ENCODE results near the gene SCAANT1.

Gene SCAANT1

GRCh38 chr3:63946753-63947152 is 34.6 kb upstream of the SCAANT1 start:
- no peak for ATAC-seq (replicated peaks; ENCODE audit: extremely low read depth, poor library complexity, severe bottlenecking)
- peaks cover 18% of the 10 kb centered on the region for H3K36me3 Mint-ChIP-seq (ENCODE audit: insufficient read depth)
- no peak overlapping the region for H3K4me3 Mint-ChIP-seq
- H3K4me1 Mint-ChIP-seq = peaks cover 71% of the 10 kb centered on the region
- DNase-seq (ENCODE audit: low spot score in 2 of 2) = no peak
- no peaks in the 10 kb centered on the region for H3K9me3 Mint-ChIP-seq
- H3K27me3 Mint-ChIP-seq = no peaks in the 10 kb centered on the region
- peak overlapping the region; percentile 33 for H3K27ac Mint-ChIP-seq (ENCODE audit: low read depth)

GRCh38 chr3:63945558-63946096 is 33.4 kb upstream of the SCAANT1 start:
- peaks cover 18% of the 10 kb centered on the region for H3K36me3 Mint-ChIP-seq (ENCODE audit: insufficient read depth)
- H3K4me3 Mint-ChIP-seq = no peak overlapping the region
- H3K4me1 Mint-ChIP-seq = peaks cover 65% of the 10 kb centered on the region
- H3K27ac Mint-ChIP-seq (ENCODE audit: low read depth) = peak overlapping the region; percentile 33
- no peaks in the 10 kb centered on the region for H3K27me3 Mint-ChIP-seq
- H3K9me3 Mint-ChIP-seq = no peaks in the 10 kb centered on the region
- no peak for ATAC-seq (replicated peaks; ENCODE audit: extremely low read depth, poor library complexity, severe bottlenecking)
- no peak for DNase-seq (ENCODE audit: low spot score in 2 of 2)

DNA sequence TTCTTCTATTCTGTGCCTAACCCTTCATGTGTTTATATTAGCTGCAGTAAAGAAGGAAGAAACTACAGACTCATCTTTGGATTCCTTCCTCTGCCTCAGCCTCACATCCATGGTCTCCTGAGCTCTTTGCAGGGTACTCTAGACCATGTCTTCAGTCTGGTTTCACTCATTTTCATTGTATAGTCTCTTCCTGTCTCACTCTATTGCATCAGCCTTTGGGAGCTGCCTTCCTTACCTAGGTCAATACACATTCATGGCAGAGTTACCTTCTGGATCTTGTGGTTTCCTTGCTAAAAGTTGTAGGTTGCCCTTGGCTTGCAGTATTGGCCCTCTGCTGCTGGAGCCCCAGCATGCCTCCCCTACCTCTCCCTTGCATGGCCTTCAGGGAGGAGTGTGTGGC is 31.5 kb upstream of the SCAANT1 start:
- no peaks in the 10 kb centered on the region for H3K27me3 Mint-ChIP-seq
- ATAC-seq (replicated peaks; ENCODE audit: extremely low read depth, poor library complexity, severe bottlenecking) (no peak), DNase-seq (ENCODE audit: low spot score in 2 of 2) (no peak)
- no peak overlapping the region for H3K4me3 Mint-ChIP-seq
- peaks cover 18% of the 10 kb centered on the region for H3K36me3 Mint-ChIP-seq (ENCODE audit: insufficient read depth)
- H3K4me1 Mint-ChIP-seq = peaks cover 74% of the 10 kb centered on the region
- no peak overlapping the region for H3K27ac Mint-ChIP-seq (ENCODE audit: low read depth)
- H3K9me3 Mint-ChIP-seq = no peaks in the 10 kb centered on the region

DNA sequence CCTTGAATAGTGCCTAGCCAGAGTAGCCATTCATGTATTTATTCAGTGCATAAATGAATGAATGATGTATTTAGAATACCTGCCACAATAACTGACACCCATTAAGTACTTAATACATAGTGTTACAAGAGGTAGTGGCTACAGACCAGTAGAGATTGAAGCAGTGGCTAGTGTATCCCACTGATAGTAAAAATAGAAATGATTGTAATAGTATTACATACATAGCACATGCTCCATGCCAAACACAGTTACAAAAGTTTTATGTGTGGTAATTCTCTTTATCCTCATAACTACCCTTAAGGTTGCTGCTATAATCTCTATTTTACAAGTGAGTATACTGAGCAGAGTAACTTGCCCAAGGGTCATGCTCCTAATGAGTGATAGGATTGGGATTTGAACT is 30.3 kb upstream of the SCAANT1 start:
- no peak for DNase-seq (ENCODE audit: low spot score in 2 of 2)
- ATAC-seq (replicated peaks; ENCODE audit: extremely low read depth, poor library complexity, severe bottlenecking) = no peak
- H3K9me3 Mint-ChIP-seq = no peaks in the 10 kb centered on the region
- H3K4me3 Mint-ChIP-seq = no peak overlapping the region
- H3K27ac Mint-ChIP-seq (ENCODE audit: low read depth) = no peak overlapping the region
- H3K36me3 Mint-ChIP-seq (ENCODE audit: insufficient read depth) = peaks cover 12% of the 10 kb centered on the region
- H3K27me3 Mint-ChIP-seq = no peaks in the 10 kb centered on the region
- peaks cover 76% of the 10 kb centered on the region for H3K4me1 Mint-ChIP-seq

- no peaks in the 10 kb centered on the region for H3K27me3 Mint-ChIP-seq
- H3K4me1 Mint-ChIP-seq = peaks cover 70% of the 10 kb centered on the region
- ATAC-seq (replicated peaks; ENCODE audit: extremely low read depth, poor library complexity, severe bottlenecking) = no peak
- H3K36me3 Mint-ChIP-seq (ENCODE audit: insufficient read depth) = peaks cover 6% of the 10 kb centered on the region
- H3K4me3 Mint-ChIP-seq = no peak overlapping the region
- H3K27ac Mint-ChIP-seq (ENCODE audit: low read depth) = no peak overlapping the region
- H3K9me3 Mint-ChIP-seq = no peaks in the 10 kb centered on the region
- no peak for DNase-seq (ENCODE audit: low spot score in 2 of 2)
Observed at GRCh38 chr3:63940389-63940757, 28.2 kb upstream of the SCAANT1 start.

- Mint-ChIP-seq H3K36me3 (ENCODE audit: insufficient read depth) (peaks cover 7% of the 10 kb centered on the region), H3K4me3 (no peak overlapping the region)
Observed at GRCh38 chr3:63937661-63938651, 25.8 kb upstream of the SCAANT1 start.

DNA sequence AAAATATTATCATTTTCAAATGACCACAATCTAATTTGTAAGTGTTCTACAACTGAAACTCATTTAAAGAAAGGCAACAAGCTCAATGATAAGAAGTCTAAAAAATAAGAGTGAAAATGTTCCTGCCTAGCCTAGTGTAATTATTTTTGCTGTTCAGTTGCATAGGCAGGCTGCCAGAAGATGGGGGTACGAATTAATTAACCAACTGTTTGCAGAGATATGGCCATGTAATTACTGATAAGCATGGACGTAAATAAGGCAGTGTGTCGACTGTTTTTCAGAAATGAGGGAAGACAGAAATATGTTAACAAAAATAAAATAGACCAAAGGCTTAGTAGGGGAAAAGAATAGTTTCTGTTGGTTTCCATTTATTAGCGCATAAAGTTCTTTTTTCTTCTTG is 24.7 kb upstream of the SCAANT1 start:
- Mint-ChIP-seq H3K27ac (ENCODE audit: low read depth) (peak overlapping the region; percentile 35), H3K4me1 (peaks cover 79% of the 10 kb centered on the region)
- DNase-seq (ENCODE audit: low spot score in 2 of 2) = no peak

More at GRCh38 chr3:63937661-63938651, 25.8 kb upstream of the SCAANT1 start:
- peaks cover 76% of the 10 kb centered on the region for H3K4me1 Mint-ChIP-seq
- H3K27ac Mint-ChIP-seq (ENCODE audit: low read depth) = peak overlapping the region; percentile 35
- DNase-seq (ENCODE audit: low spot score in 2 of 2) (no peak), ATAC-seq (replicated peaks; ENCODE audit: extremely low read depth, poor library complexity, severe bottlenecking) (peak; percentile 12)
- no peaks in the 10 kb centered on the region for H3K9me3 Mint-ChIP-seq
- H3K27me3 Mint-ChIP-seq = no peaks in the 10 kb centered on the region

DNA sequence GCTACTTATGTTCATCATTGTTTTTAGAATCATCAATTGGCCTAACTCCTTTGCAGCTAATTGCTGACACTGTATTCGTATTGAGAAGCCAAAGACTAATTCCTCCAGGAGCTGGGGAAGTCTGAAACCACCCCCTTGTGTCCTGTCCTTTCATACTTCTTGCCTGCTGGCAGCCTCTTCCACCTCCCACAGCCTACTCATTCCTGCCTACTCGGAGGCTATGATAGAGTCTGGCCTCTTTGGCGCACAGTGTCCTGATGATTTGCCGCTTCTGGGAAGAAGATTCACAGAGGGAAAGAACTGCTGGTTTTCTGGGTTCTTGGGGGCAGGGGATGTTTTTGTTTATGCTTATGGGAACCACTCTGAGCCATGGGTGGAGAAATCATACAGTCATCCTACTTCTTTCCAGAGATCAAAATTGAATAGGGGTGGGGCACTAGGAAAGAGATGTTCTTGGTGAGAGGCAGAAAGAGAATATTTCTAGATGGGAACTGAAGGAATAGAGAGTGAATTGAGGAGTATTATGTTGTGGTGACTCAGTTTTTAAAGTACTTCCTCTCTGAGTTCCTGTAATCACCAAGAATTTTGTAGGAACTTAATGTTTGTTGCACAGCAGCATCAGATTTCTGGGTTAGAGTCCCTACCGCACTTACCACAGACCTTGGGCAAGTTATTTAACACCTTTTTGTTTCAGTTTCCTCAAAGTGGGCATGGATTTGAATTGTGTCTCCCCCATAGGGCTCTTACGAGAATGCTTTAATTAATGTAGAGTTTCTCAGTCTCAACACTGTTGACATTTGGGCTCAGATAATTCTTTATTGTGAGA is 22.1 kb upstream of the SCAANT1 start:
- H3K27ac Mint-ChIP-seq (ENCODE audit: low read depth) = peak overlapping the region; percentile 83
- ATAC-seq (replicated peaks; ENCODE audit: extremely low read depth, poor library complexity, severe bottlenecking) = peak; percentile 78
- H3K9me3 Mint-ChIP-seq = no peaks in the 10 kb centered on the region

More for the DNA sequence above, 24.7 kb upstream of the SCAANT1 start:
- no peak for ATAC-seq (replicated peaks; ENCODE audit: extremely low read depth, poor library complexity, severe bottlenecking)
- H3K9me3 Mint-ChIP-seq = no peaks in the 10 kb centered on the region
- H3K4me3 Mint-ChIP-seq = no peak overlapping the region
- peaks cover 6% of the 10 kb centered on the region for H3K36me3 Mint-ChIP-seq (ENCODE audit: insufficient read depth)
- H3K27me3 Mint-ChIP-seq = no peaks in the 10 kb centered on the region

GRCh38 chr3:63933459-63933858 is 21.3 kb upstream of the SCAANT1 start:
- Mint-ChIP-seq H3K4me1 (peaks cover 72% of the 10 kb centered on the region), H3K27ac (ENCODE audit: low read depth) (peak overlapping the region; percentile 85), H3K4me3 (peak overlapping the region; percentile 27), H3K36me3 (ENCODE audit: insufficient read depth) (peaks cover 7% of the 10 kb centered on the region), H3K9me3 (no peaks in the 10 kb centered on the region), H3K27me3 (no peaks in the 10 kb centered on the region)
- DNase-seq (ENCODE audit: low spot score in 2 of 2) (no peak), ATAC-seq (replicated peaks; ENCODE audit: extremely low read depth, poor library complexity, severe bottlenecking) (no peak)

More for the DNA sequence above, 22.1 kb upstream of the SCAANT1 start:
- Mint-ChIP-seq H3K4me3 (peak overlapping the region; percentile 65), H3K4me1 (peaks cover 78% of the 10 kb centered on the region), H3K27me3 (no peaks in the 10 kb centered on the region), H3K36me3 (ENCODE audit: insufficient read depth) (peaks cover 7% of the 10 kb centered on the region)
- DNase-seq (ENCODE audit: low spot score in 2 of 2) = peak in 1 of 2 donors; percentile 30

DNA sequence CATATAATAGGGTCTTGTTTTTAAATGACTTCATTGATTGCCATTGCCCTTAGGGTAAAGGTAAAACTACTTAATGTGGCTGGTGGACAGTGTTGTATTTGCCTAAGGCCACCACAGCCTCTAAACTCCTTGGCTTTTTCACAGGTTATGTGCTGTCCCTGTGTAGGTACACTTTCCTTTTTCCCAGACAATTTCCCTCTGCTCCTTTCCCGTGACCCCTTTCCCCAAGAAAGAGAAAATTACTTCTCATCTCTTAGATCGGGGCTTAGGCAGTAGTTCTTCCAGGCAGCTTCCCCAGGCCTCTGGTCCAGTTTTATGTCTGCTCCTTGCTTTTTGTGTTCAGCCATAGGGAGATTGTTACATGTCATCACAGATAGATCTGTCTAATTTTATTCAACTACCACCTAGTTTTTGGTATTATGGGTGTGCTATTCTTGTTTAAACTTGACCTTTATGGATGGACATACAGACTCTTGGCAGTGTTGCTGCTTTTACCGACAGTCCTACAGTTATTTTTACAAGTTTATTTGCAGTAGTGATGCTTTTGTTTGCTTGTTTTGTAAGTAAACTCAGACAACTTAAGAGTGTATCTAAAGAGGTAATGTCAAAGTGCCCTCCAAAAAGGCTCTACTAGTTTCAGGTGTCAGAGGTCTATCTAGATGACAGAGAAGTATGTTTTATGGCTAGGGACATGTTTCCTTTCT is 20.5 kb upstream of the SCAANT1 start:
- Mint-ChIP-seq H3K4me1 (peaks cover 66% of the 10 kb centered on the region), H3K27ac (ENCODE audit: low read depth) (peak overlapping the region; percentile 85), H3K27me3 (no peaks in the 10 kb centered on the region), H3K9me3 (no peaks in the 10 kb centered on the region), H3K36me3 (ENCODE audit: insufficient read depth) (peaks cover 7% of the 10 kb centered on the region), H3K4me3 (peak overlapping the region; percentile 27)
- no peak for DNase-seq (ENCODE audit: low spot score in 2 of 2)
- ATAC-seq (replicated peaks; ENCODE audit: extremely low read depth, poor library complexity, severe bottlenecking) = no peak

DNA sequence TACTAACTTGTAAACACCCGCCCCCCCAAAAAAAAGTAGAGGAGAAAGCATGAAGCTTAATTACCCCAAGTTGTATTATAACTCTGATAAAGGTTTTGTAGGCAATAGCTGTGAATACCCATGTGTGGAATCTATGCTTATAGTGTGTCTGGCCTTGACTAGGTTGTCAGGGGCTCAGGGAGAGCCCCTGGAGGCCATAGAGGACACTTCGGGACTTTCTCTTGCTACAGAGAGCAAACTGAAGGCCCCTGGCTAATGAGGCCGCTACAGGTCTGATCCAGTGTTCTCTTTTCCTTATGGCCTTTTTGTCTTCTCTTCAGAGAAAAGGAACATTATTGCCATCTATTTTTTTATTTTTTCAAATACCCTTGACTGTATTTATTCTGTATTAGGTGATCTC is 19.1 kb upstream of the SCAANT1 start:
- ATAC-seq (replicated peaks; ENCODE audit: extremely low read depth, poor library complexity, severe bottlenecking) (no peak), DNase-seq (ENCODE audit: low spot score in 2 of 2) (no peak)
- Mint-ChIP-seq H3K4me1 (peaks cover 66% of the 10 kb centered on the region), H3K27me3 (no peaks in the 10 kb centered on the region), H3K27ac (ENCODE audit: low read depth) (peak overlapping the region; percentile 32), H3K36me3 (ENCODE audit: insufficient read depth) (peaks cover 10% of the 10 kb centered on the region), H3K4me3 (no peak overlapping the region), H3K9me3 (no peaks in the 10 kb centered on the region)
